ENCODE measurements around the gene GALNTL6. TPM values are rescaled to one million over a fixed set of nuclear protein-coding genes. Genes with fewer than 3 reads are reported as not detected.
"Not testable (repeated sequence)": the region's sequence is repeated elsewhere in the genome, so short reads cannot be mapped to it uniquely, and the experiment has no call there.

Gene GALNTL6
- total RNA-seq, 1 donor from 2014 or later = not detected

DNA sequence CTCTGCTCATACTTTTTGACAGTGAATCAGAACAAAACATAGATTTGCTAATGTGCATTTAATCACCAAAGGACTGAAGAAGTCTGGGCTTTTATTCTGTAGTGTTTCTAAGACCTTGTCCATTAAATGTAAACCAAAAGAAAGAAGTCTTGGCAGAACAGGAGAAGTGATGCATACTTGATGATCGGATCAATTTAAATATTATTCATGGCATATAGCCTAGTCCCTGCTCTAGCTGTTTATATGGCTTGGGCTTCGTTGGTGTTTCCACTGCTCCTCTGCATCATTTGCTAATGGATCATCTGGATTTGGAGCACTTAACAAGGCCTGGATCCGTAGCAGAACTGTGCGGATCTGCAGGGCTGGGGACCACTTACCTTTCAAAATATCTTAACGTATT is 566.6 kb downstream of the GALNTL6 start:
- DNase-seq (ENCODE audit: low read depth in 2 of 2) = no peak

DNA sequence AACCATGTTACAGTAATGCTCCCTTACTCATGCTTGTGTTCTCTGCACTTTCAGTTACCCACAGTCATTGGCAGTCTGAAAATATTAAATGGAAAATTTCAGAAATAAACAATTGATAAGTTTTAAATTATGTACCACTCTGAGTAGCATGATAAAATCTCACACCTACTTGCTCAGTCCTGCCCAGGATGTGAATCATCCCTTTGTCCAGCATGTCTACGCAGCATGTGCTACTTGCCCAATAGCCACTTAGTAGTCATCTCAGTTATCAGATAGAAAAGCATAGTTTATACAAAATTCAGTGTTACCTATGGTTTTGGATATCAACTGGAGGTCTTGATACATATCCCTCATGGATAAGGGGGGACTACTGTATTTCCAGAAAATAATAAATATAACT is 577.1 kb downstream of the GALNTL6 start:
- no peak for DNase-seq (ENCODE audit: low read depth in 2 of 2)

DNA sequence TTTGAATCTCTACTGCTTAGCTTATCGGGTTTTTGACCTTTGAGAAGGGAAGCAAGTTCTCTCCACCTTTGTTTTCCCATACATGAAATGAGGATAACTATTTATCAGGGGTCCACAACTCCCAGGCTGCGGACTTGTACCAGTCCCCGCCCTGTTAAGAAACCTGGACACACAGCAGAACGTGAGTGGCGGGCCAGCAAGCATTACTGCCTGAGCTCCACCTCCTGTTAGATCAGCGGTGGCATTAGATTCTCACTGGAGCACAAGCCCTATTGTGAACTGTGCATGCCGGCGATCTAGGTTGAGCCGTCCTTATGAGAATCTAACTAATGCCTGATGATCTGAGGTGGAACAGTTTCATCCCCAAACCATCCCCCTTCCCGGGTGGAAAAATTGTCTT is 579.5 kb downstream of the GALNTL6 start:
- DNase-seq (ENCODE audit: low read depth in 2 of 2) = no peak

DNA sequence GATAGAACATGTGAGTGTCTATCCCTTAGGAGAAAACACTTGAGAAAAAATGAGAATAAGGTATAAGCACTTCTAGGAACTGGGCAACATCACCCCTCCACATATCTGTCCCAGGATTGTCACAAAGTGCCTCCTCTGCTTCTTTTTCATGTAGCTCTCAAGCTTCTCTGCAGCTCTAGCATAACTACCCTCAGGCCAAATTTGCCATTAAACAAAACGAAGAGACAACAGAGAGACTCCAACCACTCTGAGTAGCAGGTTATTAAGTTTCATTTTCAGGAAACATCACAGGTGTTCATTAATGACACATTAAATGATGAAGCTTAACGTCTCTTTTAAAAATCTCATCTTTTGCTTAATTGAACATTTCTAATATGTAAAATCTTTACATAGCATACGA is 580.0 kb downstream of the GALNTL6 start:
- no peak for DNase-seq (ENCODE audit: low read depth in 2 of 2)

DNA sequence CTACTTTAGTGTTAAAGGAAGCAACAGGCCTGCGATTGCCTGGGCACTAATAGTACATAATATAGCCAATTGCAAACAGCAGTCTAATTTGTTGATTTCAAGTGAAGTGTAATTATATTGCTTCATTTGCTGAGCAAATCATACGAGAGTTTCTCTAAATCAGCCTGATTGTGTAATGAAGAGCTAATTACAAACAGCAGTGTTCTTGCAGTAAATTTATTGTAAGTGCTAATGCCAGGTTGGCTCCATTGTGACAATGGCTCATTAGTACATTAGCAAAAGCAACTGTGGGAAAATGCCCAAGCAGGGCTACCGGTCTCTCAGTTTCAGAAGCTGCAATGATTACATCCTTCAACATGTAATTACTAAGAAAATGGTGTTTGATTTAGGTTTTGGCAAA is 591.5 kb downstream of the GALNTL6 start:
- DNase-seq (ENCODE audit: low read depth in 2 of 2) = no peak

DNA sequence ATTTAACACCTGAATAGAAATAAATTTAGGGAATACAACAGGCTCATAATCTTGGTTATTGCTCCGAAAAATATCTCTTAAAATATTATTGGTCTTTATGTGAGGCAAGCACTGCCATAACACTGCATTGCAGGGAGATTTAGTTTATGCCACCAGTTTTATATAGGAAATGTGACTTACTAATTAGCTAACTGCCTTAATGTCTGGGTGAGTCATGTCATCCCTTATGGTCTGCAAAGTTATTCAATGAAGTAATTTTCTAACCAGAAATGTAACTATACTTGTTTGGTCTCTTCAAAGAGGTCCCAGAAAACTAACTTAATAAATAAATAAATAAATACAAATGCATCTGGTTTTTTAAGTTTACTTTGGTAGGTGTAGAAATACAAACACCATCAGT is 597.2 kb downstream of the GALNTL6 start:
- no peak for DNase-seq (ENCODE audit: low read depth in 2 of 2)

DNA sequence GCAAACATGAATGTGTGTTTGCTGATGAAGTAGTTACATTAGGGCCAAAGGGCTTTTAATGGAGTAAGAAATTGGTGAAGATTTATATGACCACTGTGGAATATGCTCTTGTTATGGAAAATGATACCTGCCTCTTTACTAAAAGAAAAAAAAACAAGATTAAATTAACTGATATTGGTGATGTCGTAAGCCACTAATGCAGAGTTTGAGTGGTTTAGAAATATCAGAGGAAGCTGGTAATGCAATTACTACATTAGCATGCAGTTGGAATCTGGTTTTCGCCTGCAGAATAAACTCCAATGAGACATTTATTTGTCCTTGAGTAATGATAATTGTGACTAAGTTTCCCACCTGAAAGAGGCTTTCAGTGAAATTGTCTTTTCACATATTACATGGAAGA is 597.9 kb downstream of the GALNTL6 start:
- no peak for DNase-seq (ENCODE audit: low read depth in 2 of 2)

DNA sequence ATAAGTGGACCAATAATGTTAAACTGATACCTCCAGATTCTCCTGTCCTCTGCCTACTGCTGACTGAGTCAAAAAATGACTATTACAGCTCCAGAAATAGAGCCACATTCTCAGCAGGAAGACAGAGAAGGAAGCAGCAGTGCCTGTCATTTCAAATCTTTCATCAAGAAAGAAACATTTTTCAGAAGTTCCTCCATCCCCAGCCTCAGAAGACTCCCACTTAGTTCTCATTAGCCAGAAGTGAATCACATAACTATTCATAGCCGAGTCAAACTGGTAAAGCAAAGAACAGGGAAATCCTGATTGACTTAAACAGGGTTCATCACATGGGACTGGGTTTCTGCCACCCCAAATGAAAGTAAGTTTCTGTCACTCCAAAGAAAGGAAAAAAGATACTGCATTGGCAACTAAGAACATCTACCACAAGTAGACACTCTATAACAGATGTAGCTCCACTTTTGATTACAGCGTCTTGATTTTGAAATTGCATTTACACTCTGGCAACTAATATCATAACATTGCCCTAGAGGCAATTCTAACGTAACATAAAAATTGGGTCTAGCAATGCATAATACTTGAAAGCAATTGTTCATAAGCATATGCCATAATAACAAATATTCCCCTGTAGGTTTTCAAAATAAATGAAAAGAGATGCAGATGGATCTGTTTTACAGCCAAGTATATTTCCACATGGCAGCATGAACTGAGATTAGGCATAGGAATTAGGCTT is 599.8 kb downstream of the GALNTL6 start:
- no peak for DNase-seq (ENCODE audit: low read depth in 2 of 2)

DNA sequence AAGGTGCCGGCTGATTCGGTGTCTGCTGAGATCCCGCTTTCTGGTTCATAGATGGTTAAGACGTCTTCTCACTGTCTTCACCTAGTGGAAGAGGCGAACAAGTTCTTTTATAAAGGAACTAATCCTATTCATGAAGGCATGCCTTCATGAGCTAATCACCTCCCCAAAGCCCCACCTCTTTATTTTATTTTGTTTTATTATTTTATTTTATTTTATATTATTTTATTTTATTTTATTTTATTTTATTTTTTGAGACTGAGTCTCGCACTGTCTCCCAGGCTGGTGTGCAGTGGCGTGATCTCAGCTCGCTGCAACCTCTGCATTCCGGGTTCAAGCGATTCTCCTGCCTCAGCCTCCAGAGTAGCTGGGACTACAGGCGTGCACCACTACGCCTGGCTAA is 615.8 kb downstream of the GALNTL6 start:
- not testable (repeated sequence) for DNase-seq (ENCODE audit: low read depth in 2 of 2)

DNA sequence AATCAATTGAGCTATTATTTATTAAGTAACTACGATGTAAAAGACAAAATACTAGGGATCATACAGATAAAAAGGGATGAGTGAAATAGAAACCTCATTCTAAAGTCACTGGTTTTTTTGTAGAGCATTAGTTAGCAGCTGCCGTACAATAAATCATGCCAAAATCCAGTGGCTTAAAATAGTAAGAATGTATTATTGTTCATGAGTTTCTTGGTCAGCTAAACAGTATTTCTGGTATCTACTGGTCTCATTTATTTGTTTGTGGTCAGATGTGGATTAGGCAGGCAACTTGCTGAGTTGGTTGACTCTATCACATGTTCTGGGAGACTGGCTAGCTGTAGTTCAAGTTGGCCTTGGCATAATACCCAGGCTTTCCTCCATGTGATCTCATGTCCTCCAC is 667.3 kb downstream of the GALNTL6 start:
- no peak for DNase-seq (ENCODE audit: low read depth in 2 of 2)

DNA sequence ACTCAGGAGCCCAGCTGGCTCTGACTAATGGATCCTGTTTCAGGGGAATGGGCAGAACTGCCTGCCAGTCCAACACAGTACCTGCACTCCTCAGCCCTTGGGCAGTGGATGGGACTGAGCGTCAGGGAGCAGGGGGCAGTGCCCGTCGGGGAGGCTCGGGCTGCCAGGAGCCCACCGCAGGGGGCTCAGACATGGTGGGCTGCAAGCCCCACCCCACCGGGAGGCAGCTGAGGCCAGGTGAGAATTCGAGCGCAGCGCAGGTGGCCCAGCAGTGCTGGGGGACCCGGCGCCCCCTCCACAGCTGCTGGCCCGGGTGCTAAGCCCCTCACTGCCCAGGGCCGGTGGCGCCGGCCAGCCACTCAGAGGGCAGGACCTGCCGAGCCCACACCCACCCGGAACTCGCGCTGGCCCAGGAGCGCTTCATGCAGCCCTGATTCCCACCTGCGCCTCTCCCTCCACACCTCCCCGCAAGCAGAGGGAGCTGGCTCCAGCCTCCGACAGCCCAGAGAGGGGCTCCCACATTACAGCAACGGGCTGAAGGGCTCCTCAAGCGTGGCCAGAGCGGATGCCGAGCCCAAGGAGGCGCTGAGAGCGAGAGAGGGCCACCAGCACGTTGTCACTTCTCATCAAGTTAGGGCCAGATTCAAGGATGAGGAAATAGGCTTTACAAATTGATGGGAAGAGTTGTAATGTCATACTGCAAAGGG is 668.8 kb downstream of the GALNTL6 start:
- no peak for DNase-seq (ENCODE audit: low read depth in 2 of 2)

DNA sequence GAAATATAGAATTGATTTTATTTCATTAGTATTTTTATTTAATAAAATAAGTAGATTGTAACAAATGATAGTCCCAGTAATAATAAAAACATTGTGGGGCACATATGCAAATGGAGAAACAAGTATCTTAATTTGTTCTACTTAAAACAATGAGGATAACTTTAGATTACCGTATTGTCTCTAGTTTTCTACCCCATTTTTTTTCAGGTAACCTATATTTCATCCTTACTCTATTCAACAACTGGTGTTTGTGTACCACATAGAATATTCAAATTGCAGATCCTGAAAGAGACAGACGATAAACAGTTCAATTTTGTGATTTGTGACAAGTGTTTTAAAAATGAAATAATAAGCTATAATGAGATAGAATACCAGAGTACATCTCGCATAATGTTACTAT is 671.8 kb downstream of the GALNTL6 start:
- DNase-seq (ENCODE audit: low read depth in 2 of 2) = no peak

DNA sequence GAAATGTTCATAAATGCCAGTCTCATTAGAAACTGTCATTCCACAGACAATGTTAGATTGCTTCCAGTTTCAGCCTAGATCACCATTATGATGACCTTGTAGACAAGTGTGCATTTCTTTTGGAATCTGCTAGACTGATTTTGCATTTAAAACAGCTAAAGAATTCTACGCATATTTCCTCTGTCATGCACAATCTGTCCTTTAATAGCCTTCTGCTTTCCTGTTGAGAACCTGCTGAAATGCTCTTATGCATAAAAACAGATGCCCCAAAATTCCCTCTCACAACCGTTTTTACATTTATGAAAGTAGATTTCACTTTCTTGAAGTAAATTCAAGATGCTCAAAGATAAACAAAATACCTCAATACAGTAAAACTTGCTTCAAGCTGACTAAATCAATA is 673.3 kb downstream of the GALNTL6 start:
- DNase-seq (ENCODE audit: low read depth in 2 of 2) = no peak

DNA sequence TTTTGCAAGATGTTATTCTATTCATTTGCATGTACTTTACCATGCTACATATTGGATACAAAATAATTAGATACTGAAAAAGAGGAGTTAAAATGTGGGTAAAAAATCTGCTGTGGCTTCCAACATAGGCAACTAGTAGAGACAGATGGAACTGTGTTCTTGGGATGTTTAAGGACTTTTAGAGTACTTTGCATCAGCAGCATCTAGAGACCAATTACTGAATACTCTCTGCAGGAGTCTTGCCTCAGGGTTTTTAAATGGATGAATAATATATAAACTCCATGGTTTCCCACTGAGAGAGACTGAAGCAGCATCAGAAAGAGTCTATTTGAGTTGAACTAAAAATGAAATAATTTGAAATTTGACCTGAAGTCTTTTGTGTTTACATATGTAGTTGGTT is 676.7 kb downstream of the GALNTL6 start:
- no peak for DNase-seq (ENCODE audit: low read depth in 2 of 2)

DNA sequence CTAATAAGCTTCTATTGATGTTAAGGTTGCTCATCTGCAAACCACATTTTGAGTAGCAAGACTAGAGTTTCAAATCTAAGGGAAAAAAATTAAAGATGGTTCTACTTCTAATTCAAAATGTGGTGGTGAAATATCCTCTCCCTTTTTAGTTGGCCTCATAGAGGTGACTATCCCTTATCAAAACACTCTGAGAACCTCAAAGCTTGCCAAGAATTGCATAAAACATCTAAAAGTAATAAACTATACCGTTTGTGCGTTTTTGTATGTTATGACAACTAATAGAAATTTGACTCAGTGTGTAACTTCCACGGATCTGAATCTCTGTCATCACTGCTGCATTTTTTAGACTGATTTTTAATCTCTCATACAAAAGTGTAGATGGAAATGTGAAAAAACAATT is 682.6 kb downstream of the GALNTL6 start:
- no peak for DNase-seq (ENCODE audit: low read depth in 2 of 2)

DNA sequence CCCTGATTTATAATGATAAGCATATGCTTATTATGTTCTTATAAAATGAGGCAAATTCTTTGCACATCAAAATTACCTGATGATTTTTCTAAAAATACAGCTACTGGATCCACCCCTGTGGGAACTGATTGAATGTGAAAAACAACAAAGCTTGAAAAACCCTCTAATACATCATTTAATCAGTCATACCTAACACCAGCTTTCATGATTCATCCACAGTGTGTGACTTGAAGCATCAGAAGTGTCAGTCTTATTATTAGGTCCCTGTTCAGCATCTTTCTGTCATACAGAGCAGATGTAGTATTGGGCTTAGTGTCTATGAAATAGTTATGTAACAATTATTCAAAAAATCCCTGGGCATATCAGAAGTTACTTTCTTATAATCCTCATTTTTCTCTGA is 684.1 kb downstream of the GALNTL6 start:
- DNase-seq (ENCODE audit: low read depth in 2 of 2) = no peak

DNA sequence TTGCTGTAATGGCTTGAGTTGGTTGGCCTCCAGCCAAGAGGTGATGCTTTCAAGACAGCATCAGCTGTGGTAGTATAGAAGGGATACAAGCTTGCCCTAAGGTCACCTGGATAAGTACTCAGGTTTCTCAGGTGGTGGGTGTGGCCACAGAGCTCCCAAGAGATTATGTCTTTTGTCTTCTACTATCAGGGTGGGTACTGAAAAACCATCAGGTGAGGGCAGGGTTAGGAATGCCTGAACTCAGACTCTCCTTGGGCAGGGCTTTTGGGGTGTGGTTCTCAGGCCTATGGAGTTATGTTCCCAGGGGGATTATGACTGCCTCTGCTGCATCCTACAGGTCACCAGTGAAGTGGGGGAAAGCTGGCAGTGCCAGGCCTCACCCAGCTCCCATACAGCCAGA is 700.8 kb downstream of the GALNTL6 start:
- DNase-seq (ENCODE audit: low read depth in 2 of 2) = no peak

DNA sequence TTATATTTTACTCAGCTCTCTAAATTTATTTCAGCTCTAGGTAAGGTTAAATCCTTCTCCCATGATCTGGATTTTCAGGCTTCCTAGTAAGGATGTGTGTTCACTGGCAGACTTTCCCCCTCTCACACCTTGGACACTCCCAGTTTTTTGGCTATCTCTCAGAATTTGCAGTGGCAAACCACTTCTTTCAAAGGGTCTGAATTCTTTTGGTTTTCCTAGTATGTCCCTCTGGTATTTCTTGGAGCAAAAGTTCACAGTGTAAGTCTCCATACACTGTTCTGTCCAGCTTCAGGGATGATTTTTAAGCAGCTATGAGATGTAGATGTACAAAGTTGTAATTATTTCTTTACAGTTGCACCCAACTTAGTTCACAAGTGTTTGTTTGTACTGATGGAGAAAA is 701.6 kb downstream of the GALNTL6 start:
- no peak for DNase-seq (ENCODE audit: low read depth in 2 of 2)

DNA sequence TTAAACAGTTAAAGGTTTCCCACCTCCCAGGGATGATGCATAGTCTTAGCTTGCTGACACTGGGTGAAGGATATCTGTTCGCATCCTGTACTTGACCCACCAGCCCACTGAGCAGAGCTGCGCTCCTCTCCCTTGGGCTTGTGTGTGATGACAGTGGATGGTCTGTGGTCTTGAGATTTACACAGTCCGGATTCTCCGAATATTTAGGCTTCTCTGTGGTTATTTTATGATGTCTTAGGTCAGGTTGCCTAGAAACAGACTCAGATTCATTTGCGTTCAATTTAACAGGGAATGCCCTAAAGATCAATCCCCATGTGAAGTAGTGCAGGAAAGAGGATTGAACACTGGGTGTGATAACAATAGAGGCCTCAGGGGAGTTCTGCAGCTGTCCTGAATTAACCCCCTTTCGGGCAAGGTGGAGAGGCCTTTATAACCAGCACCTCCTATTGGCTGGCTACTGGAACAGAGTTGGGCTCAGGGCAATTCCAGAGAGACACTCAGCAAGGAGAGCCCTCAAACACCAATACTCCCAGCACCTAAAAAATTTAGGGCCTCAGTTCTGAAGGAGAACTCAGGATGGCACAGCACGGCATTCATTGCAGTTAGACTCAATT is 702.2 kb downstream of the GALNTL6 start:
- DNase-seq (ENCODE audit: low read depth in 2 of 2) = no peak

DNA sequence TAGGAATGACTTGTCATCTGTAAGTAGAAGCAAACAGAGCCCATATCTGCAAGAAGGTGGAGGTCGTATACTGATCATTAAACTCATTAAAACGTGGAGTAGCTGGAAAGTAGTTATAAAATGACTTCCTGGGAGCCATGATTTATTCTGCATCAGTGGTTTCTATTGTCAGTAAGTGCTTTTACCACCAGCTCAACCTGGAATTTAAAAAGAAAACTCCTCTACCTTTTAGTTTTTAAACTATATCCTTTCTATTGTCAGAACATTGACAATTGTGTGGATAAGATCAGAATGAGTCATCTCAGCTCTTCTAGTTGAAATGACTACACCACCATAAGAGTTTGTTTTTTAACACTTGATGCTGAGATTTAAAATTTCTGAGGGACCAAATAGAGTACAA is 704.2 kb downstream of the GALNTL6 start:
- no peak for DNase-seq (ENCODE audit: low read depth in 2 of 2)

DNA sequence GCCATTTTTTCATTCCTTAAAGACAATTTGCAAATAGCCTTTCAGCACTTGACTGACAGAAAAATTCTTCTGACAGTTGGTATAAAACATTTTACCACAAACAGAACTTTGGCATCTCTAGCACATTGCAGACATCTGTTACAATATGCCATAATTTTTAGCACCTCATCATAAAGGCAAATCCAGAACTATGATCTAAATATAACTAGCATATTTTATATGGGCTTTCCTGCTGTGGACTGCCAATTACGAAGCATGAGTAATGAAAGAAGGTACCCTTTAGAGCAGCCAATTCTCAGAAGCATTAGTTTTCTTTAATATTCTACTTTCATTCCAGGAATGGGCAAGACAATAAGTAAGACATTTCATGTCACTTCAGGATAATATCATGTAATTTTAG is 708.0 kb downstream of the GALNTL6 start:
- no peak for DNase-seq (ENCODE audit: low read depth in 2 of 2)

DNA sequence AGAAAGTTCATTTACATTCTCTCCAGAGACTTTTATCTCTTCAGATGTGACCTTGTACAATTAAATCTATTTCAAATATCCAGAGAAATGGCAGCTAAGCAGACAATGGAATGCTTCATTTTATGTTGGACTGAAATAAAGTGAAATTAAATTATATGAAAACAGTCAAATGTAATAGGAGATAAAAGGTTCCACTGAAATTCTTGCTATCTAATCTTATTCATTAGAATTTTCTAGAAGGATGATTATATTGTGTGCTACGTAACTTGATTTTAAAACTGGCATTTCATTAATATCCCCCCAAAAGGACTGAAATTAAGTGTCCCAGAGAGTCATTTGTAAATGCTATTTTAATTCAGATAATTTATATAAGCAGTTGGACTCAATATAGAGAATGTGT is 708.5 kb downstream of the GALNTL6 start:
- no peak for DNase-seq (ENCODE audit: low read depth in 2 of 2)

DNA sequence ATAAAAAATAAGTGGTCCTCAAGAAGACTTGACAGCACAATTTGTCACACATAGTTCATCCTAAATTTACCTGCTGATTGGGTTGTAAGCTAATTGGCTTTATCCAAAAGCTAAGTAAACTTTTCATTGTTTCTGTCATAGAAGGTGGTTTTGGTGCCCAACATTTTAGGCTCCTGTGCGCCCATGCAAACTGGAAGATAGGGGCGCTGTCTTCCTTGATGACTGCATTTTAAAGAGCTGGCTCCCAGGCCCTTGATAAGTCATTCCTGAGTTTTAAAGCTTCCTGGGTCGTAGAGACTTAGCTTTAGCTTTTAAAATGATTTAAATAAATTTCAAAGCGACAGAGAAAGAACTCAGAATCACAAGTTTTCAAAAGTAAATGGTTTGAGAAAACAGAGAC is 730.0 kb downstream of the GALNTL6 start:
- no peak for DNase-seq (ENCODE audit: low read depth in 2 of 2)
